Vagina (tissue), 2 donors: ENCODE measurements around the gene SNX24. TPM values are rescaled to one million over a fixed set of nuclear protein-coding genes. Genes with fewer than 3 reads are reported as not detected.

ENCODE experiments used
- DNase-seq, 2 donors: peaks; one replicate each; pipeline ENCODE4 v3.0.0-alpha.2; 2017; ENCODE audit errors: extremely low spot score in 2 of 2
- H3K27ac ChIP-seq: fragments of 200-600 bp; sonication (generic); one replicate; pipeline ENCODE4 v1.5.1; 2019
- H3K27me3 ChIP-seq: fragments of 200-600 bp; sonication (generic); one replicate; pipeline ENCODE4 v1.5.1; 2019
- H3K36me3 ChIP-seq, 2 donors: fragments of 200-600 bp; sonication (generic); one replicate each; pipeline ENCODE4 v1.5.1; 2017 to 2019
- H3K4me1 ChIP-seq: fragments of 200-600 bp; sonication (generic); one replicate; pipeline ENCODE4 v1.5.1; 2019
- H3K4me3 ChIP-seq, 2 donors: fragments of 200-600 bp; sonication (generic); 1 replicate in 1 of 2; 2 replicates in 1 of 2; pipeline ENCODE4 v1.5.1; 2016 to 2019
- H3K9me3 ChIP-seq: fragments of 200-600 bp; sonication (generic); one replicate; pipeline ENCODE4 v1.5.1; 2019
- POLR2A ChIP-seq, 2 donors: fragments of 450-650 bp; IDR thresholded peaks; one replicate each; pipeline ENCODE4 v1.6.1; 2017; ENCODE audit warnings: antibody characterized with exemption in 2 of 2, mild to moderate bottlenecking in 2 of 2, moderate library complexity in 2 of 2
- POLR2AphosphoS5 ChIP-seq, 2 donors: sonication (generic); formaldehyde crosslinking; IDR thresholded peaks; one replicate each; pipeline ENCODE4 v1.9.0; 2017; ENCODE audit warnings: antibody characterized with exemption in 2 of 2, mild to moderate bottlenecking in 2 of 2, low read depth in 1 of 2; ENCODE audit not compliant: insufficient read depth in 1 of 2
- intact Hi-C: fragments of 100-400 bp; cut with DNase I; formaldehyde crosslinking; loops from one replicate; pipeline ENCODE4 v1.15.1; 2023
- total RNA-seq: library from RNA; depleted of rRNA; stranded (reverse); fragments of >200 nt; gene quantifications from one replicate; pipeline ENCODE4 v1.2.3, GENCODE V29; 2016
- TF ChIP-seq, protein P1 (sequence below), 3 experiments: fragments of 450-650 bp in 2 of 3; fragments of 200-600 bp in 1 of 3; sonication (generic) in 1 of 3; IDR thresholded peaks; one replicate each; pipeline ENCODE4 v1.5.1; 2017 to 2019; ENCODE audit warnings: antibody characterized with exemption in 3 of 3, mild to moderate bottlenecking in 2 of 3, moderate library complexity in 2 of 3

SNX24 gene
- total RNA-seq, 1 donor from 2014 or later: 19.4 TPM

DNA sequence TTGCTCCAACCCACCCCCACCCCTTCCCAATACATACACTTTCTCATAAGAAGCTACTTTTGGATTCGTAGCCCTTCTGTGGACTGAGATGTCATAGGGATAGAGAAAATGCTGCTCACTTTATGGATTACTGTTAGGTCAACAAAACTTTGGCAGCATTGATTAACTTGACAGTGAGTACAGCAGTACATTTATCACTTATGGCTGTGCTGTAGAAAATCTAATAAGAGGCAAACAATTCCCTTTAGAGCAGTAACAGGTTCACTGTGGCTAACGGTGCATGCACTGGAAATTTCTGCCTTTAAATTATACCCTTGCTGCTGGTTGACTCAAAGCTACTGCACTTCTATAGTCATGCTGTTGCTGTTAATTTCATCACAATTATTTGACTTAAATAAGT is 131.9 kb downstream of the SNX24 start:
- no peaks in the 10 kb centered on the region for H3K27me3 ChIP-seq
- TF ChIP-seq POLR2AphosphoS5 (IDR thresholded peaks at IDR 0.05; ENCODE audit: insufficient read depth in 1 of 2, low read depth in 1 of 2): no peak
- no peak for TF ChIP-seq POLR2A (IDR thresholded peaks at IDR 0.05)
- TF ChIP-seq, protein P1, sequence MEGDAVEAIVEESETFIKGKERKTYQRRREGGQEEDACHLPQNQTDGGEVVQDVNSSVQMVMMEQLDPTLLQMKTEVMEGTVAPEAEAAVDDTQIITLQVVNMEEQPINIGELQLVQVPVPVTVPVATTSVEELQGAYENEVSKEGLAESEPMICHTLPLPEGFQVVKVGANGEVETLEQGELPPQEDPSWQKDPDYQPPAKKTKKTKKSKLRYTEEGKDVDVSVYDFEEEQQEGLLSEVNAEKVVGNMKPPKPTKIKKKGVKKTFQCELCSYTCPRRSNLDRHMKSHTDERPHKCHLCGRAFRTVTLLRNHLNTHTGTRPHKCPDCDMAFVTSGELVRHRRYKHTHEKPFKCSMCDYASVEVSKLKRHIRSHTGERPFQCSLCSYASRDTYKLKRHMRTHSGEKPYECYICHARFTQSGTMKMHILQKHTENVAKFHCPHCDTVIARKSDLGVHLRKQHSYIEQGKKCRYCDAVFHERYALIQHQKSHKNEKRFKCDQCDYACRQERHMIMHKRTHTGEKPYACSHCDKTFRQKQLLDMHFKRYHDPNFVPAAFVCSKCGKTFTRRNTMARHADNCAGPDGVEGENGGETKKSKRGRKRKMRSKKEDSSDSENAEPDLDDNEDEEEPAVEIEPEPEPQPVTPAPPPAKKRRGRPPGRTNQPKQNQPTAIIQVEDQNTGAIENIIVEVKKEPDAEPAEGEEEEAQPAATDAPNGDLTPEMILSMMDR (IDR thresholded peaks at IDR 0.05): no peak
- H3K36me3 ChIP-seq: no peaks in the 10 kb centered on the region
- H3K27ac ChIP-seq: no peak overlapping the region
- intact Hi-C loops: no loop called here
- H3K9me3 ChIP-seq: no peaks in the 10 kb centered on the region
- no peak for DNase-seq
- H3K4me1 ChIP-seq: no peaks in the 10 kb centered on the region
- H3K4me3 ChIP-seq: no peak overlapping the region

DNA sequence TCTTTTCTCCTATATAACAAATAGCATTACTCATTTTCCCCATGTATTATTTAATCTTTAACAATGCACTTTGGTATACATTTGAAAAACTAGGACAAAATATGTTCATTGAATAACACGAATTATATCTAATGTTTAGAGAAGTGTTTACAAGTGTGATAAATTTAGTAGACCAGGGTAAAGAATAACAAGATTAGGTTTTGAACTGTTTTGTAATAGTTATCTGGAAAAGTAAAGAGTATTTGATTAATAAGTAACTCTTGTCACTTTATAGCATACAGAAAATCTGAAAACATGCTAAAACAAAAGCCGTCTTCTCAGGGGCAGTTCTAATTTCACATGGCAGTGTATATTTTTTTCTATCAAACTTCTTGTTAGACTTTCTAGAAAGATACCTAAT is 132.7 kb downstream of the SNX24 start:
- H3K27ac ChIP-seq: no peak overlapping the region
- intact Hi-C loops: no loop called here
- H3K4me1 ChIP-seq: no peaks in the 10 kb centered on the region
- no peak for DNase-seq
- no peak overlapping the region for H3K4me3 ChIP-seq
- no peaks in the 10 kb centered on the region for H3K36me3 ChIP-seq
- H3K9me3 ChIP-seq: no peaks in the 10 kb centered on the region
- TF ChIP-seq POLR2A (IDR thresholded peaks at IDR 0.05): no peak
- no peak for TF ChIP-seq POLR2AphosphoS5 (IDR thresholded peaks at IDR 0.05; ENCODE audit: insufficient read depth in 1 of 2, low read depth in 1 of 2)
- no peaks in the 10 kb centered on the region for H3K27me3 ChIP-seq

DNA sequence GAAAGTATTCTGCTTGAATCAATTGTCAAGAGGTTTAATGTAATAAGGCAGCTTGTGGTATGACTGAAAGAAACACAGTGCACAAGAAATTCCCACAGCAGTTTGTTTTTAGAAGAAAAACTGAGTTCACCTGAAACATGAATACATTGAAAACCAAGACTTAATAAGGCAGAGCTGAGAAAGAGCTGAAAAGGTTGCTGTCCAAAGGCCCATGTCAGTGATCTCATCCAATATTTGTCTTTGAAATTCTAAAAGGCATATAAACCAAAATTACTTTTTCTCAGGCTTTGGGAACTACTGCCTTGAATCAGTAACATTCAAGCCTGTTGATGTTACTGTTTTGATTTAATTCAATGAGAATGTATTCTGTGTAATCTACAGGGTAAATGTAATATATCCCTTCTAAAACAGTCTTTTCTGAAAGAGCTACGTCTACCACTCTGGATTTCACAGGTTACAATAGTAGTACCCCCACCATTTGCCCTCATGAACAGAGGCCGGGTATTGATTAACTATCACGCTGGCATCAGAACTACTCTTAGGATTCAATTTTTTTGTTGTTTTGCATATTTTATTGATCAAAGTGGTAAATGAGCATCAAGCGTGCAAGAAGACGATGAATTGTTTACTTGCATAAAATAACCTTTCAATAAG is 133.4 kb downstream of the SNX24 start:
- intact Hi-C loops: no loop called here

DNA sequence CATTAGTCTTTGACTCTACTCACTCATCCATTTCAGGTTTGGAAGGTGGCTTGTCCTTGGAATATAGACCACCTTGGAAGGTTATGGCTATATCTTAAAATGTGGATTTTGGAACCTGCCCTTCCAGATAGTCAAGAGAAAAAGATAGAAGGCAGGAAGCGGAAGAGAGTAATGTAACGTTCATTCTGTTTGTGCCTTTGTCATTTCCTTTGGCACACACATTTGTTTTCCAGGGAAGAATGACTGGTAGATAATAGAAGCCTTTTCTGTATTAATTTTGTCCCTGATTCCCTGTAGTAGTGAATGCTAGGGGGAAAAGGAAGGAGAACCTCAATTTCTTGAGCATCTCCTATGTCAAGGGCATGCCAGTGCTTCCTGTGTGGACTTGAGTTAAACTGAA is 136.4 kb downstream of the SNX24 start:
- Histone ChIP-seq H3K36me3 (no peaks in the 10 kb centered on the region), H3K9me3 (no peaks in the 10 kb centered on the region), H3K27ac (no peak overlapping the region), H3K4me3 (no peak overlapping the region), H3K27me3 (no peaks in the 10 kb centered on the region), H3K4me1 (no peaks in the 10 kb centered on the region)
- intact Hi-C loops: no loop called here
- TF ChIP-seq POLR2A (IDR thresholded peaks at IDR 0.05) (no peak), POLR2AphosphoS5 (IDR thresholded peaks at IDR 0.05; ENCODE audit: insufficient read depth in 1 of 2, low read depth in 1 of 2) (no peak)
- TF ChIP-seq, protein P1 (IDR thresholded peaks at IDR 0.05): no peak
- no peak for DNase-seq

More for the DNA sequence above, 133.4 kb downstream of the SNX24 start:
- H3K27me3 ChIP-seq: no peaks in the 10 kb centered on the region
- no peaks in the 10 kb centered on the region for H3K9me3 ChIP-seq
- H3K4me3 ChIP-seq: no peak overlapping the region
- DNase-seq: no peak
- no peaks in the 10 kb centered on the region for H3K36me3 ChIP-seq
- no peaks in the 10 kb centered on the region for H3K4me1 ChIP-seq
- TF ChIP-seq, protein P1 (IDR thresholded peaks at IDR 0.05): no peak
- TF ChIP-seq POLR2AphosphoS5 (IDR thresholded peaks at IDR 0.05; ENCODE audit: insufficient read depth in 1 of 2, low read depth in 1 of 2): no peak
- TF ChIP-seq POLR2A (IDR thresholded peaks at IDR 0.05): no peak
- H3K27ac ChIP-seq: no peak overlapping the region

DNA sequence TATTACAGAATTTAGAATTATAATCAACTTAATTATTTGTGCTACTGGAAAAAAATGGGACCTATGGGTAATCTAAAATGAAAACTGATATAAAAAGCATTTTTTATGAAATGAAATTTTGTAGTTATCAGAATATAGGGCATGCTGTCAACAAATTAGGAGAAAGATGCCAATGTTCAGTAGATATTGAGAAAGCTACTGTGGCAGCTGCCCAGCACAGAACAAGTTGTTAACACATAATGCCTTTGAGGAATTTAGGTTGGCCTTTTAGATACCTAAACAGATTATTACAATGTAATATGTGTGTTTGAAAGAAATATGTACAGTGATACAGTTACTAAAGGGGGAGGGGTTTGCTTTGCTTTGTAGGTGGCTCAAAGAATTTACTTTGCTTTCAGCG is 137.0 kb downstream of the SNX24 start:
- no peaks in the 10 kb centered on the region for H3K36me3 ChIP-seq
- H3K27me3 ChIP-seq: no peaks in the 10 kb centered on the region
- DNase-seq: no peak
- no peak overlapping the region for H3K27ac ChIP-seq
- H3K9me3 ChIP-seq: no peaks in the 10 kb centered on the region
- TF ChIP-seq POLR2A (IDR thresholded peaks at IDR 0.05) (no peak), POLR2AphosphoS5 (IDR thresholded peaks at IDR 0.05; ENCODE audit: insufficient read depth in 1 of 2, low read depth in 1 of 2) (no peak)
- TF ChIP-seq, protein P1 (IDR thresholded peaks at IDR 0.05): no peak
- no peak overlapping the region for H3K4me3 ChIP-seq
- intact Hi-C loops: no loop called here
- no peaks in the 10 kb centered on the region for H3K4me1 ChIP-seq
